ENCODE measurements around the gene CLOCK.

CLOCK gene

GRCh38 chr4:55378617-55379467 is 167.9 kb downstream of the CLOCK start:
- ATAC-seq = no peak

Data from activated CD4-positive, CD25-positive, alpha-beta regulatory T cell treated with anti-CD3 and anti-CD28 coated beads, Interleukin-2, amount 50 U/mL, for 24 hours (primary cell).